Right ventricle myocardium inferior (tissue), 1 donor: ENCODE measurements around the gene CSTPP1. TPM values are rescaled to one million over a fixed set of nuclear protein-coding genes. Genes with fewer than 3 reads are reported as not detected.
A peak's percentile ranks its signal among the peaks of the same experiment; 100 is the strongest.
"Not testable (repeated sequence)": the region's sequence is repeated elsewhere in the genome, so short reads cannot be mapped to it uniquely, and the experiment has no call there.

Experiments
- ATAC-seq: fragments of 200-7000 bp; cut with Tn5 transposase; one replicate; pipeline ENCODE4 v1.9.1; 2020; ENCODE audit warnings: mild to moderate bottlenecking, moderate library complexity
- DNase-seq: peaks from one replicate; pipeline ENCODE4 v3.0.0; 2021; ENCODE audit errors: missing footprints
- intact Hi-C: fragments of 100-400 bp; cut with DNase I; formaldehyde crosslinking; loops from one replicate; pipeline ENCODE4 v1.11.0; 2022
- total RNA-seq: library from RNA; stranded (reverse); fragmentation: NEBNext Ultra II Directional; extraction: Animal tissue kit (Norgen Biotek cat#: 25700); gene quantifications from one replicate; pipeline ENCODE4 v1.2.1, GENCODE V29; 2021
- donor health status: DM: no; HTN: yes; CAD: no; lungs with severe emphysema.

Gene CSTPP1
- total RNA-seq, 1 donor from 2014 or later, result 11.0 TPM

DNA sequence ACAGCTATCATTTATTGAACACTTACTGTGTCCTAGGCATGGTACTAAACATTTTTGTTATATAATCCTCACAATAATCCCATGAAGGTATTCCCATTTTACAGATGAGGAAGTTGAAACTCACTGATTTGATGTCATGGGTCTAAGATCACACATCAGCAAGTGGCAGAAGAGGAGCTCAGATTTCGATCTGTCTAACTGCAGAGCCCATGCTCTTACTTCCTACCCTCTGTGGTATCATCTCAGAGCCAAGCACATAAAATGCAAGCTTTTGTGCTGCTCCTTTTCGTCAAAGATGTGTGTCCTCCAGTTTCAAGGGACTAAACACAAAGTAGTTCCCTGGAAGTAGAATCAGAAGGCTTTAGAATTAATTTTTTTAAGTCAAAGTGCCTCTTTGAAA, 169.0 kb downstream of the CSTPP1 start:
- DNase-seq (no peak), ATAC-seq (no peak)
- intact Hi-C loops, result no loop called here

DNA sequence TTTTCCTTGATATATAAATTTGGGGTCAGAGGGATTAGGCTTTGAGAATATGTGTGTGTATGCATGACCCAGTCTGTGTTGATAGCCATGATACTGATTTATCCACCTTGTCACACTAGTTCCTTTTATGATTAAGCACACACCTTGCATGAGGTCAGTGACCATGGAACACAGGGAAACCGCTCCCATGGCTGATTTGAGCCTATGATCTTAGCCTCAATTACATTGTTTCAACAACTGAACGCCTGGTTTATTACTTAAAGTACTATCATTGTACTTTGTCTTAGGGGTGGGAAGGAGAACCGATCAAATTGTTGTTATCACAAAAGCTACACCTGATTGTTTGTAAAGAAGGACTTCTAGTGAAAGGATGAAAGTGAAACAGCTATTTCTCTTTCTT, 169.4 kb downstream of the CSTPP1 start:
- DNase-seq (no peak), ATAC-seq (no peak)
- intact Hi-C loops, result no loop called here

DNA sequence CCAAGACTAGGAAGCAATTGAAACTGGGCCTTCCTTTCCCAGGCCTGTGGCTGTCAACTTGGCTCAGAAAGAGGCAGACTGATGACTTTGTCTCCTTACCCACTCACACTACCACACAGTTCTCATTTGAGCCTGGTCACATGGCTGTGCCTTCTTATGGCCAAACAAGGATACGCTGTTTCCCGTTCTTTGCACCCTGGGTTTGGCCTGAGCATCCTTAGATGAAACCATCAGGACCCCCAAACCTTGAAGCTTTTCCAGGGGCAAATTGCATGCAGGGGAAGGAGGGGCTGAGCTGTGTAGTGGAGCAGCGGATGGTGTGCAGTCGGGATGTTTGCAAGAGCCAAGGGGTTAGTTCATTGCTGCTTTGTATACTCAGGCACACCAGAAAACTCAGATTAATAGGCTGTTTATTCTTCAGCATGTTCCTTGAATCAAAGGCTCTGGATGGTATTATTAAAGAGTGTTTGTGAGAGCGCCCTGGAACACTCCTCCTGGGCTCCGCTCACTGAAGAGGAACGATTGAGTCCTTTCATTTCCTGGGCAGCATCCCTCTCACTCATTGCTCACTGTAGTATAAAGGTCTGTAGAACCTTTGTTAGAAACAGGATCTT, 170.3 kb downstream of the CSTPP1 start:
- intact Hi-C loops, result no loop called here
- no peak for ATAC-seq
- no peak for DNase-seq

DNA sequence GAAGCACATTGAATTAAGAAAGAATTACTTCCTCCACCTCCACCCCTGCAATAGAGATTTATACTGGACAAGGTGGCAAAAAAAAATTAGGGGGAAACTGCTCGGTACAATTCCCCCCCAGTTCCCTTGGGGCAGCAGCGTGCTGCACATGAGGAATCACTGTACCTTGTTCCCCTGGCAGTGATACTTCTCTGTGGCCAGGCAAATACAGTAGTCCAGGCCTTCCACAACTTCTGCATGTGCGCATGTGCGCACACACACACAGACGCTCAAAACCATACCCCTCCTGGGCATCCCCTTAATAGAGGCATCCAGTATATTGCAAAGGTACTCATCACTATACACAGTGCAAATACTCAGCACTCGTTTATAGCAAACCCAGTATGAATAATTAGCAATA, 171.2 kb downstream of the CSTPP1 start:
- intact Hi-C loops, result no loop called here
- no peak for DNase-seq
- no peak for ATAC-seq

DNA sequence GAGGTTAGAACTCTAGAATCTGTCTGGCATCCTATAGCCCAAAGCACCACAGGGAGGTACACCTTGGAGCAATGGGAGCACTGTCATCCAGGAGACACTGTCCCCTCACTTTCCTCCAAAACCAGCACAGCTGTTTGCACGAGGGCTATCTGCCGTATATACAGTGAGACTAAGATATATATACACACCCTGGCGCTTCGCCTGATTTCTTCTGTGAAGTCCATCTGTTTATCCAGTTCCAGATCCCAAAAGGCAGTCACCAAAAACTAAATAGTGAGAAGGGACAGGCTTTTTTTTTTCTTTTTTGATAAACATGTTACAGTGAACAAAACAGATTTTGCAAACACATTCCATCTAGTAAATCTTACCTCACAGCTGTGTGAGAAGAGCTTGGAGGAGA, 171.7 kb downstream of the CSTPP1 start:
- intact Hi-C loops, result no loop called here
- ATAC-seq (no peak), DNase-seq (no peak)

DNA sequence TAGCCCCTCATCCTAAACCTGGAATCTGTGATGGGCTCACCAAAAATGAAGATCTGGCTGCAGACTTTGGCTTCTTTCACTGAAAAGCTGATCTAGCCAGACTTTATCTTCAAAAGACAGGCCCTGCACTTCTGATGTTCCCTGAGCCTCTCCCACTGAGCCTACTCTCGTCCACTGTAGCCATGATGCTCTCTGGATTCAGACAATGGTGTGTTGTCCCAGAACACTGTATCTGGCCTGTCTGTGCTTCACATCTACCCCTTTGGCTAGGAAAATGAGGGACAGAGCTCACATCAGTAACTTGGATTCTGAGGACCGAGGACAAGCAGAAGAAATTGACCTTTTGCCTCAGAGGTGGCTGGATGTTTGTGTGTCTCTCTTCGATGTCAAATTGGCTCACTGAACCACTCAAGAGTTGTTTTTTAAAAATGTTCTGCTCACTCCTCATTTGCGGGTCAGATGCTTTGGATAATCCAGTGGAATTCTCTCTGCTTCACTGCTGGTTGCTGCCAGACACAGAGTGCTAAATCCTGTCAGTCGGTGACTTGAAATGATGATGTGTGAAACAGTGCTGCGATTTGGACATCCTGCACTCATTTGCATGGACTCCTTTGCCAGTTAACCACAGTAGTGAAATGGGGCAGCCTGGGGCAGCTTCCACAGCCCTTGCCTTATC, 172.6 kb downstream of the CSTPP1 start:
- DNase-seq (no peak), ATAC-seq (peak; percentile 8)
- intact Hi-C loops, result no loop called here

DNA sequence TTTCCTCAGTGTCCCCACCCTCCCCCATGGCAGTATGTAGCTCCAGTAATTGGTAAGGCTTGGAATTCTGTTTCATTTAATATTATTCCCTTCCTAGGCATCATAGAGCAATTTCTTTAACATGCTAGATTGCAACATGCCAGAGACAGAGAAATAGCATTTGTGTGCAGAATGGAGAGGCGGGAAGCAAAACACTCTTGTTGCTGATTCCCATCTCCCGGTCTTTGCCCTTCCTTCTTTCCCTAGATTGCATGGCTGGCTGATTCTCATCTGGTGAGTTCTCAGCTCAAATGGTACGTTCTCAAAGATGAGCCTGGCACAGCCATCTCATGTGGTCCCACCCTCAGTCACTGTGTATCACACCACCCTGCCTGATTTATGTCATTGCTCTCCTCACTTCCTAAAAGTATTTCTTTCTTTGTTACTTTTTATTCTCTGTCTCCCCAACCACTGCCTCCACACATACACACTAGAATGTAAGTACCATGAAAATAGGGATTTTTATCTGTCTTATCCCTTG, 173.2 kb downstream of the CSTPP1 start:
- DNase-seq (no peak), ATAC-seq (no peak)
- intact Hi-C loops, result no loop called here

DNA sequence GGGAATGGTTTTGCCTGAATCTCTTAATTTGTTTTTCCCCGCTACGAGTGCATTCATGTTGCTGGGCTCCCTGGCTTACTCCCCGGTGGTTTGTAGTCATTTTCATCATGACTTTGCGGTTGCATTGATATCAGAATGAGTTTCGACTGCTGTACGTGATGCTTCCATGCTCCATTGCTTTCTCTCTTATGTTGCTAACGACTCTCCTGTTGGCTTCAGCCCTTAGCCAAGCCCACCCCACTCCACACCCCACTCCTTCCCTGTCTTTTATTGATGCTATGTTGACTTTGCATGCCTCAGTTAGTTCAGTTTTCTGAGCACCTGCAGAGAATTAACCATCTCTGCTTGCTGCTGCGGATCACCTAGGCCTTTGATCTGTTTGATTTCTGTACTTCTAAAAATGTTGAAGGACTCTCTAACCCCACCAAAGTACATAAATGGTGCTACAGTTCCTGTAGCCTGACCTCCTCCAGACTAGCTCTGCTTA, 174.8 kb downstream of the CSTPP1 start:
- intact Hi-C loops, result no loop called here
- DNase-seq (no peak), ATAC-seq (no peak)

DNA sequence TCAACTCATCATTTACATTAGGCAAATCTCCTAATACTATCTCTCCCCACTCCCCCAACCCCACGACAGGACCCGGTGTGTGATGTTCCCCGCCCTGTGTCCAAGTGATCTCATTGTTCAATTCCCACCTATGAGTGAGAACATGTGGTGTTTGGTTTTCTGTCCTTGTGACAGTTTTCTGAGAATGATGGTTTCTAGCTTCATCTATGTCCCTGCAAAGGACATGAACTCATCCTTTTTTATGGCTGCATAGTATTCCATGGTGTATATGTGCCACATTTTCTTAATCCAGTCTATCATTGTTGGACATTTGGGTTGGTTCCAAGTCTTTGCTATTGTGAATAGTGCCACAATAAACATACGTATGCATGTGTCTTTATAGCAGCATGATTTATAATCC, 176.4 kb downstream of the CSTPP1 start:
- ATAC-seq, DNase-seq, intact Hi-C loops: not testable (repeated sequence)

DNA sequence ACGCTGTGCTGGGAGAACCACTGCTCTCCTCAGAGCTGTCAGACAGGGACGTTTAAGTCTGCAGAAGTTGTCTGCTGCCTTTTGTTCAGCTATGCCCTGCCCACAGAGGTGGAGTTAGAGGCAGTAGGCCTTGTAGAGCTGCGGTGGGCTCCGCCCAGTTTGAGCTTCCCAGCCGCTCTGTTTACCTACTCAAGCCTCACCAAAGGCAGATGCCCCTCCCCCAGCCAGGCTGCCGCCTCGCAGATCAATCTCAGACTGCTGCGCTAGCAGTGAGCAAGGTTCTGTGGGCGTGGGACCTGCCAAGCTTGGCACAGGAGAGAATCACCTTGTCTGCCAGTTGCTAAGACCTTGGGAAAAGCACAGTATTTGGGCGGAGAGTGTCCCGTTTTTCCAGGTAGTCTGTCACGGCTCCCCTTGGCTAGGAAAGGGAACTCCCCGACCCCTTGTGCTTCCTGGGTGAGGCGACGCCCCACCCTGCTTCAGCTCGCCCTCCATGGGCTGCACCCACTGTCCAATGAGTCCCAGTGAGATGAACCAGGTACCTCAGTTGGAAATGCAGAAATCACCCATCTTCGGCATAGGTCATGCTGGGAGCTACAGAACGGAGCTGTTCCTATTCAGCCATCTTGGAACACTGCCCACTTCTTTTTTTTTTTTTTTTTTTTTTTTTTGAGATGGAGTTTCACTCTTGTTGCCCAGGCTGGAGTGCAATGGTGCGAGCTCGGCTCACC, 182.6 kb downstream of the CSTPP1 start:
- ATAC-seq, DNase-seq, intact Hi-C loops: not testable (repeated sequence)

DNA sequence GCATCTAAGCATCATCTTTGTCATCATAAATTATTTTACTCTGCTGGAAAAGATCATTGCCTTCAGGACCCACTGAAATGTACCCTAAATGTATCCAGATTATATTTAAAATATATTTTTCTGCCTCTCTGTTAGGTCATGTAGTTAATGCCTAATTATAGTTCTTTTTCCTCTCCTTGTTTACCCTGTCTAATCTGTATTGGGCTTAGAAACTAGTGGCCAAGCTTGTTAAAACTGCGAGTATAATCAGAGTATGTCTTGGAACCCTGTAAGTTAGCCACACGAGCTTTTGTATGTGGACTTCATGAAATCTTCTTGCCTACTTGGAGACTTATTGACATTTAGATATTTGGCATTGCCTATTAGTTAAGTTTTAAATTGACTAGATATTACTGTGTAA, 184.5 kb downstream of the CSTPP1 start:
- intact Hi-C loops, result no loop called here
- no peak for DNase-seq
- no peak for ATAC-seq

DNA sequence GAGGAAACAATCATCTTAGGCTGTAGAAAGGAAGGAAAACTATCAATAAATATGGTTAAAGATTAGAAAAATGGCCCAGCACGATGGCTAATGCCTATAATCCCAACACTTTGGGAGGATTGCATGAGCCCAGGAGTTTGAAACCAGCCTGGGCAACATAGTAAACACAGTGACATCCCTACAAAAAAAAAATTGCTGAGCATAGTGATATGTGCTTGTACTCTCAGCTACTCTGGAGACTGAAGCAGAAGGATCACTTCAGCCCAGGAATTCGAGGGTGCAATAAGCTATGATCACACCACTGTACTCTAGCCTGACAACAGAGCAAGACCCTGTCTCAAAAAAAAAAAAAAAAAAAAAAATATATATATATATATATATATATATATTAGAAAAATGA, 185.2 kb downstream of the CSTPP1 start:
- DNase-seq (no peak), ATAC-seq (no peak)
- intact Hi-C loops, result no loop called here

DNA sequence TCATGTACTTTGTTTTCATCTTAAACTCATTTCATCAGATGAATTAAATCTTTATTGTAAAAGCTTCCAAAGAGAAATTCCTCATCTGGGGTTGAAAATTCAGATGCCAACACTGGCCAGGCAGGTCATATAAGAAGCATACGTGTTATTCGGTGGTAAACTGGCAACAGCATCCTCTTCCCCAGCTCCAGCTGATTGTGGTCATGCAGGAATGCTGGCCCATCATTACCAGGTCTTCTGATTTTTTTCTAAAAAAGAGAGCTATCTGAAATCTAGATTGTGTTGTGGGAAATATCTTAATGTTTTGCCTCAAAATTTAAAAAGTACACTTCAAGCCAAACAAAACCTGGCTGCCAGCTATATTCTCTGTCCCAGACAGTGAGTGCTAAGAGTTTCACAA, 186.5 kb downstream of the CSTPP1 start:
- DNase-seq (no peak), ATAC-seq (no peak)
- intact Hi-C loops, result no loop called here

DNA sequence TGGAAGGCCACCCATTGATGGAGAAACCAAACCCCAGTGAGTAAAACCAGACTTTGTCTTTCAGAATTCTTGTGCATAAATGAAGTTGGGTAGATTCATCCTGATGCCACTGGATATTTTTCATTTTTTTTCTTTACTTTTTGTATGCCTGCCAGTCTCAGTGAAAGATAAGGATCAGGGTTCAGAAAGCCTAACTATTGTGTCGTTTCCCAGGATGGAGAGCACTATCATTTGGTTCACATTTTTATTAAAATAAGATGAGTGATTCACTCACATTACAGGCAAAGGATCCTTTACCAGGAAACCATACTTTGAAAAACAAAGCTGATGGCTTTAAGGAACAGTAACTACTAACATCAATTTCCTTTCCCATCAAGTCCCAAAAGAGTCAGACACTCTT, 188.1 kb downstream of the CSTPP1 start:
- ATAC-seq (no peak), DNase-seq (no peak)
- intact Hi-C loops, result no loop called here

DNA sequence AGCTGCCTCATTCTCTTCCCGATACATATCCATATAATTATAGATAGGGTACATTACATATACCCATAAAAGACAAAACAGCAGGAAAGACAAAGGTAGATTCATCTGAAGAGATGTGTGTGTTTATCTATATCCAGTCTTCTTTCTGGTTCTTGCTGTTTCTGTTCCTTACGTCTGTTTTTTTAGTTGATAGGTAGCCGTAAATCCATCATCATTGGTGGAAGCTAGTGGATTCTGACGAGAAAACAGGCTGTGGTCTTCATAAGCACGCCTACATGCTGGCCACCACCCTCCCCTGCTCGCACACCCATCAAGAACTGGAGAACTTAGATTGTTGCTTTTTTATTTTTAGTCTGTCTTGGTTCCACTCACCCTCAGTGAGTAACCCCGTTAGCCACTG, 188.5 kb downstream of the CSTPP1 start:
- DNase-seq (no peak), ATAC-seq (no peak)
- intact Hi-C loops, result no loop called here

DNA sequence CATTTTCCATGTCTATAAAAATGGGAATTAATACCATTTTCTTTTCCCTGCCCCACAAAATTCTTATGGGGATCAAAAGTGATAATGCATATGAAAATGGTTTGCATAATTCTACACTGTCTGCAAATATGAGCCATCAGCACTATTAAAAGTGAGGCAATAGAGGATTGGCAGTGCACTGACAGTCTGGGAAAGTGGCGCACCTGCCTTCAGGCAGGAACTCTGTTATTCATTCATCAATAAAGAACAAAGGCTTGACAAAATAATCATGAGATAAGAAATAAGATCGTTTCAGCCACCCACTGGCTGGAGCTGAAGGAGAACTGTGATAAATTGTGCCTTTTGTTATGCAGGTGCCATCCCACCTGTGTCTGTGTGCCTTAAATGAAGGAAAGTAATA, 190.7 kb downstream of the CSTPP1 start:
- intact Hi-C loops, result no loop called here
- no peak for DNase-seq
- no peak for ATAC-seq

DNA sequence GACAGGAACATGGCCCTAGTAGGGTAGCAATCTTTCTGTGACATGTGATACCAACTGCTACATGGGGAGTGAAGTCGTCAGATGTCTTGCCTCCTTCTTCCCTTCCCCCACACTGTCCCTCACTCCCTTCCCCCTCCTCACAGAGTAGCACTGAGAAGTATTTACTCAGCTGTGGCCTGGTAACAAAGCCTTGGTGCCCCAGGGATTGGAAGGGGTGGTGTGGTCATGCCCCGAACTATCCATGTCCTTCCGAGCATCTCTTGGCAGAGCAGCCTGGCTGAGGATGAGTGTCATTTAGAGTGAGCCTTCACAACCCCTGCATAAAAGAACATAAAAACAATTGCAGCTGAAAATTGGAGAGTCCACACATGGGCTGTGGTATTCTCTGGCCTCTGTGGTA, 194.0 kb downstream of the CSTPP1 start:
- ATAC-seq, result no peak
- DNase-seq, result no peak
- intact Hi-C loops, result no loop called here

DNA sequence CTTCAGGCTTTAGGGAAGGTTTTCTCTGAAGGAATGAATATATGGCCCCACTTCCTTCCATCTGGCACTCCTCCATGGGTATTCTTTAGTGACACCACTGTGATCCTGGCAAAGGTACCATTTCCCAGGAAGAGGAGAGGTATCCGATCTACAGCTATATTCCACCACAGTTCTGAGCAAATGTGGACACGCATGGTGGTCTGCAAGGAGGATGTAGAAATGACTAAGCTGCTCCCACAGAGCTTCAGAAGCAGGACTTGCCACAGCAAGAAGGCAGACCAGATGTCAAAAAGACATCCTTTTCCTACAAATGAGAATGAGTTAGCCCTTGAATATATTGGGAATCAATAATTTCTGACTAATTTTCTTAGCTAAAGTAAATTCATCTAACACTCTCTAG, 194.6 kb downstream of the CSTPP1 start:
- ATAC-seq (no peak), DNase-seq (no peak)
- intact Hi-C loops, result no loop called here

DNA sequence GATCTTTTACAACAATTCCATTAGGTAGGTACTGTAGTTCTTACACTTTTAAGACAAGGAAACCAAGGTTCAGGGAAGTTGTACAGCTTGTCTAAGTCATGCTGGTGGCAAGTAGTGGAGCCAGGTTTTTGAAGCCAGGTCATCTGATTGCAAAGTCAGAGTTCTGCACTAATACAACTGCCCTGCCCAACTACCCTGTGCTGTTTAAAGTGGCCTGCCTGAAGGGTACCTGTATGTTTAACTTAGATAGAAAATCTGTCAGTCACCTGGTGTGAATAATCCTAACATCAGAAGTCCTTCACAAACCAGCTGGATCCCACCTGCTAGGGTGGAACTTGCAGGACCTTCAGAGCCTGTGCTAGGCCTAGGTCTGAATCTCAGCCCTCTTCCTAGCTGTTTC, 195.9 kb downstream of the CSTPP1 start:
- DNase-seq, result no peak
- intact Hi-C loops, result no loop called here

DNA sequence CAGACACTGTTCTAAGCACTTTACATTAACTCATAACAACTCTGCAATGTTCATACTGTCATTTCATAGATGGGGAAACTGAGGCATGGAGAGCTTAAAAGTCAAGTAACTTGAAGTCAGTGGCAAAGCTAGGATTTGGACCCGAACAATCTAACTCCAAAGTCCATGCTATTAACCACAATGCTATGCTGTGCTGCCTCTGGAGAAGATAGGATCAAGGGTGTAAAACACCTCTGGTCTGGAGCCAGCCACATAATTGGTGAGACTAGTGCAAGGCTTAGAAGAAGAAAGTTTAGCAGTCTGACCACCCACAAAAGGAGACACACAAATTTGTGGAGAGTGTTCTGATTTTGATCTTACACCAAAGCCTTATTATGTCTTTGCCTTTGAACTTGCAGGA, 196.4 kb downstream of the CSTPP1 start:
- intact Hi-C loops, result no loop called here
- no peak for ATAC-seq
- no peak for DNase-seq

More for the DNA sequence above, 195.9 kb downstream of the CSTPP1 start:
- no peak for ATAC-seq
